Activated B cell treated with CpG ODN at 0.5 μM for 24 hours (primary cell): ENCODE measurements around the gene GRN. TPM values are rescaled to one million over a fixed set of nuclear protein-coding genes. Genes with fewer than 3 reads are reported as not detected.

Experiments used
- ATAC-seq: fragments of 200-7000 bp; cut with Tn5 transposase; one replicate; pipeline ENCODE4 v1.10.0; 2021; ENCODE audit warnings: low read depth, mild to moderate bottlenecking, moderate library complexity
- CTCF ChIA-PET: fragments of 350-600 bp; sonication (Branson Sonifier 250); formaldehyde crosslinking; loops from one replicate; lab custom pipeline; 2021; ENCODE audit warnings: antibody characterized with exemption; lab: Charles Lee
- POLR2A ChIA-PET: fragments of 350-600 bp; sonication (Branson Sonifier 250); formaldehyde crosslinking; loops from one replicate; lab custom pipeline; 2021; ENCODE audit warnings: antibody characterized with exemption; lab: Charles Lee
- DNase-seq: peaks from one replicate; pipeline ENCODE4 v3.0.0; 2022
- H3K27ac Mint-ChIP-seq: one replicate; pipeline ENCODE4 v1.8.0; 2020; ENCODE audit warnings: mixed read lengths
- H3K27me3 Mint-ChIP-seq: one replicate; pipeline ENCODE4 v1.8.0; 2021; ENCODE audit warnings: mixed read lengths
- H3K36me3 Mint-ChIP-seq: one replicate; pipeline ENCODE4 v1.8.0; 2021; ENCODE audit warnings: low read depth, mixed read lengths
- H3K4me1 Mint-ChIP-seq: one replicate; pipeline ENCODE4 v1.8.0; 2021; ENCODE audit warnings: mixed read lengths
- H3K4me3 Mint-ChIP-seq: one replicate; pipeline ENCODE4 v1.8.0; 2020; ENCODE audit warnings: mild to moderate bottlenecking, mixed read lengths
- H3K9me3 Mint-ChIP-seq: one replicate; pipeline ENCODE4 v1.8.0; 2020; ENCODE audit warnings: mixed read lengths
- intact Hi-C: fragments of 100-400 bp; cut with micrococcal nuclease; formaldehyde crosslinking; loops from one replicate; pipeline ENCODE4 v1.15.1; 2024
- total RNA-seq: library from RNA; stranded (reverse); gene quantifications from 2 replicates; pipeline ENCODE4 v1.2.3, GENCODE V29; 2022
- TF ChIP-seq, protein P1 (sequence below): fragments of 200-600 bp; IDR thresholded peaks from one replicate; pipeline ENCODE4 v1.8.0; 2022; ENCODE audit warnings: antibody characterized with exemption, mild to moderate bottlenecking

The GRN gene
- 229 and 250 TPM in 2 replicates for total RNA-seq

DNA sequence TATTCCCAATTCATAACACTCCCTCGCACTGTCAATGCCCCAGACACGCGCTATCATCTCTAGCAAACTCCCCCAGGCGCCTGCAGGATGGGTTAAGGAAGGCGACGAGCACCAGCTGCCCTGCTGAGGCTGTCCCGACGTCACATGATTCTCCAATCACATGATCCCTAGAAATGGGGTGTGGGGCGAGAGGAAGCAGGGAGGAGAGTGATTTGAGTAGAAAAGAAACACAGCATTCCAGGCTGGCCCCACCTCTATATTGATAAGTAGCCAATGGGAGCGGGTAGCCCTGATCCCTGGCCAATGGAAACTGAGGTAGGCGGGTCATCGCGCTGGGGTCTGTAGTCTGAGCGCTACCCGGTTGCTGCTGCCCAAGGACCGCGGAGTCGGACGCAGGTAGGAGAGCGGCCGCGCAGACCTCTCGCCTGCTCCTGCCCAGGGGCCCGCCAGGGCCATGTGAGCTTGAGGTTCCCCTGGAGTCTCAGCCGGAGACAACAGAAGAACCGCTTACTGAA lies at the start of gene GRN:
Gene GRN, plus strand, starts transcription at position 364 of the 515 bp plus-strand sequence. CDS start 3,863 bp downstream, outside the sequence.
- TF ChIP-seq, protein P1, sequence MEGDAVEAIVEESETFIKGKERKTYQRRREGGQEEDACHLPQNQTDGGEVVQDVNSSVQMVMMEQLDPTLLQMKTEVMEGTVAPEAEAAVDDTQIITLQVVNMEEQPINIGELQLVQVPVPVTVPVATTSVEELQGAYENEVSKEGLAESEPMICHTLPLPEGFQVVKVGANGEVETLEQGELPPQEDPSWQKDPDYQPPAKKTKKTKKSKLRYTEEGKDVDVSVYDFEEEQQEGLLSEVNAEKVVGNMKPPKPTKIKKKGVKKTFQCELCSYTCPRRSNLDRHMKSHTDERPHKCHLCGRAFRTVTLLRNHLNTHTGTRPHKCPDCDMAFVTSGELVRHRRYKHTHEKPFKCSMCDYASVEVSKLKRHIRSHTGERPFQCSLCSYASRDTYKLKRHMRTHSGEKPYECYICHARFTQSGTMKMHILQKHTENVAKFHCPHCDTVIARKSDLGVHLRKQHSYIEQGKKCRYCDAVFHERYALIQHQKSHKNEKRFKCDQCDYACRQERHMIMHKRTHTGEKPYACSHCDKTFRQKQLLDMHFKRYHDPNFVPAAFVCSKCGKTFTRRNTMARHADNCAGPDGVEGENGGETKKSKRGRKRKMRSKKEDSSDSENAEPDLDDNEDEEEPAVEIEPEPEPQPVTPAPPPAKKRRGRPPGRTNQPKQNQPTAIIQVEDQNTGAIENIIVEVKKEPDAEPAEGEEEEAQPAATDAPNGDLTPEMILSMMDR, result no peak
- Mint-ChIP-seq H3K4me1 (peaks cover 58% of the 10 kb centered on the region), H3K27ac (peak within 1 kb of the TSS; percentile 89), H3K27me3 (no peaks in the 10 kb centered on the region), H3K9me3 (no peaks in the 10 kb centered on the region), H3K4me3 (peak within 1 kb of the TSS; percentile 97), H3K36me3 (peaks cover 21% of the 10 kb centered on the region)
- ATAC-seq, result peak; percentile 70
- peak; percentile 76 for DNase-seq
- intact Hi-C loops, result loop anchor here (1.0 to 10.0 kb wide), 10 partner anchors 9 to 970 kb away; partner anchors contain the start of genes G6PC3, HDAC5, HROB and MAP3K14
- CTCF ChIA-PET, result interaction anchor here (0.8 to 2.2 kb wide), 19 partner anchors 9 to 401 kb away, joined by 3 to 38 read pairs (median 5); partner anchors contain the start of genes FAM171A2 and HDAC5
- POLR2A ChIA-PET, result interaction anchor here (0.6 to 8.7 kb wide), 19 partner anchors 9 to 1135 kb away, joined by 3 to 241 read pairs (median 6); partner anchors contain the start of genes ATXN7L3, GPATCH8, HROB and SLC25A39

DNA sequence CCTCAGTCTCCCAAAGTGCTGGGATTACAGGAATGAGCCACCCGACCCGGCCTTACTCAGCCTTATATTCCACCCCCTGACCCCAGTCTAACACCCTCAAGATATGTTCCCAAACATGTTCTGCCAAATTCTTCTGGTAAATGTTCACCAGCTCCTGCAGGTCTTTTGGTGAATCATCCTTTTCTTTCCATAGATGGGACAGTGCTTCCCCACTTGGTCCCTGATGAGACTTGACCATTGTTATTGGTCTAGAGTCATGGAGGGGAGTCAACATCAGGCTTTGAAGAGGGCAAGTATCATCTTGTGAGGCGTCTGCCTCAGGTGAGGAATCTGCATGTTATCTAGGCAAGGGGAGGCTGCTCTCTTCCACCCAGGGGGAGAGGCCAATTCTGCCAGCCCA lies 47.1 kb upstream of the GRN start:
- no peak for DNase-seq
- Mint-ChIP-seq H3K27me3 (peaks cover 21% of the 10 kb centered on the region), H3K9me3 (no peaks in the 10 kb centered on the region), H3K4me3 (no peak overlapping the region), H3K27ac (no peak overlapping the region), H3K4me1 (no peaks in the 10 kb centered on the region), H3K36me3 (no peaks in the 10 kb centered on the region)
- intact Hi-C loops, result no loop called here
- no peak for ATAC-seq
- ChIA-PET CTCF (no interaction called here), POLR2A (no interaction called here)
- TF ChIP-seq, protein P1, result no peak

DNA sequence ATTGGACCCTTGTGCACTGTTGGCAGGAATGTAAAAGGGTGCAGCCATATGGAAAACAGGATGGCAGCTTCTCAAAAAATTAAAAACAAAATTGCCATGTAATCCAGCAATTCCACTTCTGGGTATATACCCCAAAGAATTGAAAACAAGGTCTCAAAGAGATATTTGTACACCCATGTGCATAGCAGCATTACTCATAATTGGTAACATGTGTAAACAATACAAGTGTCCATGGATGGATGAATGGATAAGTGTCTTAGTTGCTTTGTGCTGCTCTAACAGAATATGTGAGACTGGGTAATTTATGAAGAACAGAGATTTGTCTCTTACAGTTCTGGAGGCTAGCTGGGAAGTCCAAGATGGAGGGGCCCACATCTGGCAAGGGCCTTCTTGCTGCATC lies 40.5 kb upstream of the GRN start:
- DNase-seq, result no peak
- peaks cover 34% of the 10 kb centered on the region for H3K27me3 Mint-ChIP-seq
- CTCF ChIA-PET, result no interaction called here
- TF ChIP-seq, protein P1, result no peak
- no peaks in the 10 kb centered on the region for H3K9me3 Mint-ChIP-seq
- H3K36me3 Mint-ChIP-seq, result no peaks in the 10 kb centered on the region
- POLR2A ChIA-PET, result no interaction called here
- ATAC-seq, result no peak
- peaks cover 17% of the 10 kb centered on the region for H3K4me1 Mint-ChIP-seq
- intact Hi-C loops, result no loop called here
- no peak overlapping the region for H3K4me3 Mint-ChIP-seq
- no peak overlapping the region for H3K27ac Mint-ChIP-seq

DNA sequence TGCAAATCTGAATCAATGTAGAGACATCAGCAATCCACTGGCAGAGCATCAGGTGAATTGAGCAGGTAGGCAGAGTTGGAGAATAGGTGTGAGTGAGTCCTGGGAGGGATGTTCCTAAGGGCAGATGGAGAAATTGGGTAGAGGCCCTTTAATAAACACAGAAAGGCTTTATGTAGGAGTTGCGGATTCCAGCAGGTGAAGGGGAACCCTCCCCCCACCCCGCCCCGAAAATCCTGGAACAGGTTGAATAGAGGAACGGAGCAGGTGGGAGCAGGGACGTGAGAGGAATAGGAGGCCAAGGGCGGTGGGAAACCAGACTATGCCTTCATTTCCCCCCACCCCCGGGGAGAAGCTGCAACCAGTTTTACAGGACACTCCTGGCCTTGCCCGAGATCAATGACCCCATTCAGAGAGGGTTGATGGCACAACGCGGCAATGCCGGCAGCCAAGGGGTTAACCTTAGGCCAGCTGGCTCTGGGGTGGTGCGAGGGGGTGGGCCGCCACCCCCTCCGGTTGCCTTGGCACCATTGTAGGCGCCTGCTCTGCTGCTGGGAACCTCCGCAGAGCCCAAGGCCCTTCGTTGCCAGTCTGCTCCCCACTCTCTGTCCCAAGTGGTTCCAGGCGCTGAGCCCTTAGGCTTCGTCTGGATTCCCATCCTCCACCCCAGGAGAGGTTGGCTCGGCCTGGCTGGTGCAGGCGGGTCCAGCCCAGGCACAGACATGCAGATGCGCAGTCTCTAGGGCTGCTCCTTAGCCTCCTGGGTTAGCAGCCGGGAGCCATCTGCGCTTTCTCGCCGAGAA lies 37.5 kb upstream of the GRN start:
- no peak for DNase-seq
- H3K36me3 Mint-ChIP-seq, result no peaks in the 10 kb centered on the region
- peak; percentile 20 for ATAC-seq
- ChIA-PET CTCF (no interaction called here), POLR2A (interaction anchor here (0.6 to 2.0 kb wide), 3 partner anchors 19 to 86 kb away, joined by 5 to 8 read pairs (median 6); no protein-coding TSS in a partner anchor)
- H3K9me3 Mint-ChIP-seq, result no peaks in the 10 kb centered on the region
- TF ChIP-seq, protein P1, result no peak
- no peak overlapping the region for H3K27ac Mint-ChIP-seq
- peaks cover 38% of the 10 kb centered on the region for H3K27me3 Mint-ChIP-seq
- H3K4me3 Mint-ChIP-seq, result peak overlapping the region; percentile 19
- intact Hi-C loops, result loop anchor here (1.0 kb wide), 1 partner anchor 17 kb away; the partner anchor contains the start of gene SLC25A39
- H3K4me1 Mint-ChIP-seq, result peaks cover 24% of the 10 kb centered on the region
